Measurements from ENCODE around the gene PLOD1.

DNA sequence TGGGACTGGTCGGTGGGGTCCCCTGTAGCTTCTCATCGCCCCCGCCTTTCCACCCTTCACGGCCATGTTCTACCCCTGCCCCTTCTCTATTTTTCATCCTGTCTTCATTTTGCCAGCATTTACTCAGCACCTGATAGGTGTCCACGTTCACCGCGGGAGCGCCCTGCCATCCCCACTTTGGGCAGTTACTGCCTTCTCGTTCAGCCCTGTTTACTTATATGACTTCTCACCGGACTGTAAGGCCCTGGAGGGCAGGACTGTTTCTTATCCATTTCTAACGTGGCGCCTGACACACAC lies 46.1 kb downstream of the PLOD1 start:
- TF ChIP-seq IKZF3 (tag by site-specific recombination; IDR thresholded peaks at IDR 0.05) (no peak), ZNF174 (tag by site-specific recombination; IDR thresholded peaks at IDR 0.05) (no peak), ZNF48 (tag by site-specific recombination; IDR thresholded peaks at IDR 0.05) (no peak), SCRT2 (tag by site-specific recombination; IDR thresholded peaks at IDR 0.05) (no peak), ZNF132 (tag by site-specific recombination; IDR thresholded peaks at IDR 0.05; ENCODE audit: borderline replicate concordance) (no peak), ZNF175 (tag by site-specific recombination; IDR thresholded peaks at IDR 0.05) (no peak), ZNF302 (tag by site-specific recombination; IDR thresholded peaks at IDR 0.05; ENCODE audit: low read depth) (no peak)
- TF ChIP-seq, protein P1, sequence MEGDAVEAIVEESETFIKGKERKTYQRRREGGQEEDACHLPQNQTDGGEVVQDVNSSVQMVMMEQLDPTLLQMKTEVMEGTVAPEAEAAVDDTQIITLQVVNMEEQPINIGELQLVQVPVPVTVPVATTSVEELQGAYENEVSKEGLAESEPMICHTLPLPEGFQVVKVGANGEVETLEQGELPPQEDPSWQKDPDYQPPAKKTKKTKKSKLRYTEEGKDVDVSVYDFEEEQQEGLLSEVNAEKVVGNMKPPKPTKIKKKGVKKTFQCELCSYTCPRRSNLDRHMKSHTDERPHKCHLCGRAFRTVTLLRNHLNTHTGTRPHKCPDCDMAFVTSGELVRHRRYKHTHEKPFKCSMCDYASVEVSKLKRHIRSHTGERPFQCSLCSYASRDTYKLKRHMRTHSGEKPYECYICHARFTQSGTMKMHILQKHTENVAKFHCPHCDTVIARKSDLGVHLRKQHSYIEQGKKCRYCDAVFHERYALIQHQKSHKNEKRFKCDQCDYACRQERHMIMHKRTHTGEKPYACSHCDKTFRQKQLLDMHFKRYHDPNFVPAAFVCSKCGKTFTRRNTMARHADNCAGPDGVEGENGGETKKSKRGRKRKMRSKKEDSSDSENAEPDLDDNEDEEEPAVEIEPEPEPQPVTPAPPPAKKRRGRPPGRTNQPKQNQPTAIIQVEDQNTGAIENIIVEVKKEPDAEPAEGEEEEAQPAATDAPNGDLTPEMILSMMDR (tag by site-specific recombination; IDR thresholded peaks at IDR 0.05), result no peak
- TF ChIP-seq, protein P2, sequence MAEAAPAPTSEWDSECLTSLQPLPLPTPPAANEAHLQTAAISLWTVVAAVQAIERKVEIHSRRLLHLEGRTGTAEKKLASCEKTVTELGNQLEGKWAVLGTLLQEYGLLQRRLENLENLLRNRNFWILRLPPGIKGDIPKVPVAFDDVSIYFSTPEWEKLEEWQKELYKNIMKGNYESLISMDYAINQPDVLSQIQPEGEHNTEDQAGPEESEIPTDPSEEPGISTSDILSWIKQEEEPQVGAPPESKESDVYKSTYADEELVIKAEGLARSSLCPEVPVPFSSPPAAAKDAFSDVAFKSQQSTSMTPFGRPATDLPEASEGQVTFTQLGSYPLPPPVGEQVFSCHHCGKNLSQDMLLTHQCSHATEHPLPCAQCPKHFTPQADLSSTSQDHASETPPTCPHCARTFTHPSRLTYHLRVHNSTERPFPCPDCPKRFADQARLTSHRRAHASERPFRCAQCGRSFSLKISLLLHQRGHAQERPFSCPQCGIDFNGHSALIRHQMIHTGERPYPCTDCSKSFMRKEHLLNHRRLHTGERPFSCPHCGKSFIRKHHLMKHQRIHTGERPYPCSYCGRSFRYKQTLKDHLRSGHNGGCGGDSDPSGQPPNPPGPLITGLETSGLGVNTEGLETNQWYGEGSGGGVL (tag by site-specific recombination; IDR thresholded peaks at IDR 0.05), result no peak
